ENCODE data around the gene URGCP. TPM values are rescaled to one million over a fixed set of nuclear protein-coding genes. Genes with fewer than 3 reads are reported as not detected.

The URGCP gene
- total RNA-seq, 2 experiments from 2014 or later = 18.8 to 19.4 TPM

- Mint-ChIP-seq H3K4me1 (ENCODE audit: low read depth) (peaks cover 32% of the 10 kb centered on the region), H3K27ac (no peak overlapping the region), H3K36me3 (ENCODE audit: low read depth) (peaks cover 6% of the 10 kb centered on the region), H3K27me3 (no peaks in the 10 kb centered on the region), H3K9me3 (no peaks in the 10 kb centered on the region), H3K4me3 (no peak overlapping the region)
- TF ChIP-seq CTCF (IDR thresholded peaks at IDR 0.05) = no peak
- CTCF ChIA-PET = interaction anchor here (1.0 kb wide), 1 partner anchor 12 kb away, joined by 3 read pairs; no protein-coding TSS in a partner anchor
- no peak for ATAC-seq
- no peak for DNase-seq
- POLR2A ChIA-PET = interaction anchor here (1.6 kb wide), 1 partner anchor 14 kb away, joined by 5 read pairs; no protein-coding TSS in a partner anchor
- intact Hi-C loops (cut with micrococcal nuclease) = no loop called here
Observed at GRCh38 chr7:43895847-43896415, 10.5 kb downstream of the URGCP start.

GRCh38 chr7:43891069-43891955, 15.1 kb downstream of the URGCP start:
- H3K36me3 Mint-ChIP-seq (ENCODE audit: low read depth) = peaks cover 7% of the 10 kb centered on the region
- no peaks in the 10 kb centered on the region for H3K9me3 Mint-ChIP-seq
- TF ChIP-seq CTCF (IDR thresholded peaks at IDR 0.05) = no peak
- ATAC-seq (no peak), DNase-seq (no peak)
- no peaks in the 10 kb centered on the region for H3K27me3 Mint-ChIP-seq
- POLR2A ChIA-PET = interaction anchor here (0.6 to 1.2 kb wide), 2 partner anchors 13 to 241 kb away, joined by 3 read pairs; no protein-coding TSS in a partner anchor
- H3K4me3 Mint-ChIP-seq = no peak overlapping the region
- CTCF ChIA-PET = interaction anchor here (0.7 kb wide), 1 partner anchor 447 kb away, joined by 3 read pairs; no protein-coding TSS in a partner anchor
- intact Hi-C loops (cut with micrococcal nuclease) = no loop called here
- H3K4me1 Mint-ChIP-seq (ENCODE audit: low read depth) = peaks cover 40% of the 10 kb centered on the region
- H3K27ac Mint-ChIP-seq = no peak overlapping the region

GRCh38 chr7:43890468-43890867, 15.9 kb downstream of the URGCP start:
- Mint-ChIP-seq H3K36me3 (ENCODE audit: low read depth) (peaks cover 2% of the 10 kb centered on the region), H3K4me1 (ENCODE audit: low read depth) (peaks cover 40% of the 10 kb centered on the region), H3K4me3 (no peak overlapping the region), H3K27ac (no peak overlapping the region), H3K9me3 (no peaks in the 10 kb centered on the region), H3K27me3 (no peaks in the 10 kb centered on the region)
- DNase-seq (no peak), ATAC-seq (no peak)
- intact Hi-C loops (cut with micrococcal nuclease) = no loop called here
- TF ChIP-seq CTCF (IDR thresholded peaks at IDR 0.05) = no peak
- ChIA-PET POLR2A (no interaction called here), CTCF (no interaction called here)

- POLR2A ChIA-PET = interaction anchor here (0.7 kb wide), 2 partner anchors 20 to 54 kb away, joined by 3 to 4 read pairs; partner anchors contain the start of gene MRPS24
- H3K4me1 Mint-ChIP-seq (ENCODE audit: low read depth) = peaks cover 37% of the 10 kb centered on the region
- ATAC-seq = peak; percentile 86
- intact Hi-C loops (cut with micrococcal nuclease) = no loop called here
- no peaks in the 10 kb centered on the region for H3K27me3 Mint-ChIP-seq
- H3K4me3 Mint-ChIP-seq = no peak overlapping the region
- H3K36me3 Mint-ChIP-seq (ENCODE audit: low read depth) = peaks cover 1% of the 10 kb centered on the region
- H3K27ac Mint-ChIP-seq = no peak overlapping the region
- CTCF ChIA-PET = no interaction called here
- no peak for TF ChIP-seq CTCF (IDR thresholded peaks at IDR 0.05)
- peak; percentile 54 for DNase-seq
- H3K9me3 Mint-ChIP-seq = no peaks in the 10 kb centered on the region
Observed at GRCh38 chr7:43888993-43889945, 17.1 kb downstream of the URGCP start.
